ENCODE measurements around the gene FANCD2OS.
"Not testable (repeated sequence)": the region's sequence is repeated elsewhere in the genome, so short reads cannot be mapped to it uniquely, and the experiment has no call there.

Gene FANCD2OS

GRCh38 chr3:10136426-10137005, 28.5 kb upstream of the FANCD2OS start:
- H3K4me3 ChIP-seq (ENCODE audit: low read depth, low read length), result no peak overlapping the region
- H3K36me3 ChIP-seq (ENCODE audit: control insufficient read depth, insufficient read depth, low read length), result no peaks in the 10 kb centered on the region
- no peaks in the 10 kb centered on the region for H3K4me1 ChIP-seq (ENCODE audit: control insufficient read depth, insufficient read depth, low read length)
- H3K9ac ChIP-seq (ENCODE audit: low read depth, low read length), result no peak overlapping the region
- H3K27me3 ChIP-seq (ENCODE audit: control insufficient read depth, insufficient read depth, low read length), result no peaks in the 10 kb centered on the region
- H3K9me3 ChIP-seq (ENCODE audit: control insufficient read depth, insufficient read depth, low read length), result no peaks in the 10 kb centered on the region

GRCh38 chr3:10135872-10136271, 27.8 kb upstream of the FANCD2OS start:
- not testable (repeated sequence) for H3K9ac ChIP-seq (ENCODE audit: low read depth, low read length)

GRCh38 chr3:10122724-10123123, 14.7 kb upstream of the FANCD2OS start:
- Histone ChIP-seq H3K4me3 (ENCODE audit: low read depth, low read length) (no peak overlapping the region), H3K9me3 (ENCODE audit: control insufficient read depth, insufficient read depth, low read length) (no peaks in the 10 kb centered on the region), H3K36me3 (ENCODE audit: control insufficient read depth, insufficient read depth, low read length) (peaks cover 13% of the 10 kb centered on the region), H3K4me1 (ENCODE audit: control insufficient read depth, insufficient read depth, low read length) (no peaks in the 10 kb centered on the region), H3K9ac (ENCODE audit: low read depth, low read length) (no peak overlapping the region), H3K27me3 (ENCODE audit: control insufficient read depth, insufficient read depth, low read length) (no peaks in the 10 kb centered on the region)

More at GRCh38 chr3:10135872-10136271, 27.8 kb upstream of the FANCD2OS start:
- not testable (repeated sequence) for H3K36me3 ChIP-seq (ENCODE audit: control insufficient read depth, insufficient read depth, low read length); H3K9me3 ChIP-seq (ENCODE audit: control insufficient read depth, insufficient read depth, low read length); H3K4me3 ChIP-seq (ENCODE audit: low read depth, low read length); H3K27me3 ChIP-seq (ENCODE audit: control insufficient read depth, insufficient read depth, low read length); H3K4me1 ChIP-seq (ENCODE audit: control insufficient read depth, insufficient read depth, low read length)

GRCh38 chr3:10121064-10121463, 13.0 kb upstream of the FANCD2OS start:
- no peaks in the 10 kb centered on the region for H3K4me1 ChIP-seq (ENCODE audit: control insufficient read depth, insufficient read depth, low read length)
- no peaks in the 10 kb centered on the region for H3K27me3 ChIP-seq (ENCODE audit: control insufficient read depth, insufficient read depth, low read length)
- H3K4me3 ChIP-seq (ENCODE audit: low read depth, low read length), result no peak overlapping the region
- no peak overlapping the region for H3K9ac ChIP-seq (ENCODE audit: low read depth, low read length)
- H3K9me3 ChIP-seq (ENCODE audit: control insufficient read depth, insufficient read depth, low read length), result no peaks in the 10 kb centered on the region
- peaks cover 5% of the 10 kb centered on the region for H3K36me3 ChIP-seq (ENCODE audit: control insufficient read depth, insufficient read depth, low read length)

GRCh38 chr3:10119376-10119775, 11.3 kb upstream of the FANCD2OS start:
- no peaks in the 10 kb centered on the region for H3K36me3 ChIP-seq (ENCODE audit: control insufficient read depth, insufficient read depth, low read length)
- H3K4me1 ChIP-seq (ENCODE audit: control insufficient read depth, insufficient read depth, low read length), result no peaks in the 10 kb centered on the region
- H3K27me3 ChIP-seq (ENCODE audit: control insufficient read depth, insufficient read depth, low read length), result no peaks in the 10 kb centered on the region
- no peak overlapping the region for H3K9ac ChIP-seq (ENCODE audit: low read depth, low read length)
- H3K4me3 ChIP-seq (ENCODE audit: low read depth, low read length), result no peak overlapping the region
- no peaks in the 10 kb centered on the region for H3K9me3 ChIP-seq (ENCODE audit: control insufficient read depth, insufficient read depth, low read length)

GRCh38 chr3:10116928-10117327, 8.9 kb upstream of the FANCD2OS start:
- H3K9ac ChIP-seq (ENCODE audit: low read depth, low read length), result no peak overlapping the region
- no peaks in the 10 kb centered on the region for H3K27me3 ChIP-seq (ENCODE audit: control insufficient read depth, insufficient read depth, low read length)
- peak overlapping the region; percentile 96 for H3K4me3 ChIP-seq (ENCODE audit: low read depth, low read length)
- no peaks in the 10 kb centered on the region for H3K9me3 ChIP-seq (ENCODE audit: control insufficient read depth, insufficient read depth, low read length)
- no peaks in the 10 kb centered on the region for H3K4me1 ChIP-seq (ENCODE audit: control insufficient read depth, insufficient read depth, low read length)
- no peaks in the 10 kb centered on the region for H3K36me3 ChIP-seq (ENCODE audit: control insufficient read depth, insufficient read depth, low read length)

GRCh38 chr3:10116138-10116460, 8.0 kb upstream of the FANCD2OS start:
- H3K9me3 ChIP-seq (ENCODE audit: control insufficient read depth, insufficient read depth, low read length), result no peaks in the 10 kb centered on the region

GRCh38 chr3:10115326-10116137, 7.5 kb upstream of the FANCD2OS start, which contains the start of gene BRK1:
Gene BRK1, plus strand, starts transcription at chr3:10115675. Its CDS starts 27 bp downstream, at chr3:10115702.
- H3K4me1 ChIP-seq (ENCODE audit: control insufficient read depth, insufficient read depth, low read length), result no peaks in the 10 kb centered on the region
- H3K36me3 ChIP-seq (ENCODE audit: control insufficient read depth, insufficient read depth, low read length), result no peaks in the 10 kb centered on the region
- H3K9ac ChIP-seq (ENCODE audit: low read depth, low read length), result peak within 1 kb of the TSS; percentile 86
- no peaks in the 10 kb centered on the region for H3K27me3 ChIP-seq (ENCODE audit: control insufficient read depth, insufficient read depth, low read length)
- no peaks in the 10 kb centered on the region for H3K9me3 ChIP-seq (ENCODE audit: control insufficient read depth, insufficient read depth, low read length)
- H3K4me3 ChIP-seq (ENCODE audit: low read depth, low read length), result peak within 1 kb of the TSS; percentile 96

More at GRCh38 chr3:10116138-10116460, 8.0 kb upstream of the FANCD2OS start:
- Histone ChIP-seq H3K4me3 (ENCODE audit: low read depth, low read length) (peak overlapping the region; percentile 96), H3K27me3 (ENCODE audit: control insufficient read depth, insufficient read depth, low read length) (no peaks in the 10 kb centered on the region), H3K36me3 (ENCODE audit: control insufficient read depth, insufficient read depth, low read length) (no peaks in the 10 kb centered on the region), H3K9ac (ENCODE audit: low read depth, low read length) (peak overlapping the region; percentile 86), H3K4me1 (ENCODE audit: control insufficient read depth, insufficient read depth, low read length) (no peaks in the 10 kb centered on the region)

GRCh38 chr3:10106919-10107318, 1.1 kb downstream of the FANCD2OS start:
- no peak overlapping the region for H3K9ac ChIP-seq (ENCODE audit: low read depth, low read length)
- H3K4me3 ChIP-seq (ENCODE audit: low read depth, low read length), result no peak overlapping the region
- no peaks in the 10 kb centered on the region for H3K4me1 ChIP-seq (ENCODE audit: control insufficient read depth, insufficient read depth, low read length)
- H3K27me3 ChIP-seq (ENCODE audit: control insufficient read depth, insufficient read depth, low read length), result no peaks in the 10 kb centered on the region
- H3K36me3 ChIP-seq (ENCODE audit: control insufficient read depth, insufficient read depth, low read length), result no peaks in the 10 kb centered on the region
- H3K9me3 ChIP-seq (ENCODE audit: control insufficient read depth, insufficient read depth, low read length), result no peaks in the 10 kb centered on the region

- H3K27me3 ChIP-seq (ENCODE audit: control insufficient read depth, insufficient read depth, low read length), result no peaks in the 10 kb centered on the region
- H3K9me3 ChIP-seq (ENCODE audit: control insufficient read depth, insufficient read depth, low read length), result no peaks in the 10 kb centered on the region
- H3K9ac ChIP-seq (ENCODE audit: low read depth, low read length), result no peak overlapping the region
- peaks cover 25% of the 10 kb centered on the region for H3K36me3 ChIP-seq (ENCODE audit: control insufficient read depth, insufficient read depth, low read length)
- no peak overlapping the region for H3K4me3 ChIP-seq (ENCODE audit: low read depth, low read length)
- H3K4me1 ChIP-seq (ENCODE audit: control insufficient read depth, insufficient read depth, low read length), result no peaks in the 10 kb centered on the region
Measured at GRCh38 chr3:10099041-10099440, 9.0 kb downstream of the FANCD2OS start.

- H3K9me3 ChIP-seq (ENCODE audit: control insufficient read depth, insufficient read depth, low read length), result no peaks in the 10 kb centered on the region
- H3K36me3 ChIP-seq (ENCODE audit: control insufficient read depth, insufficient read depth, low read length), result peaks cover 36% of the 10 kb centered on the region
- no peak overlapping the region for H3K4me3 ChIP-seq (ENCODE audit: low read depth, low read length)
- H3K9ac ChIP-seq (ENCODE audit: low read depth, low read length), result no peak overlapping the region
- no peaks in the 10 kb centered on the region for H3K27me3 ChIP-seq (ENCODE audit: control insufficient read depth, insufficient read depth, low read length)
- no peaks in the 10 kb centered on the region for H3K4me1 ChIP-seq (ENCODE audit: control insufficient read depth, insufficient read depth, low read length)
Measured at GRCh38 chr3:10093678-10094077, 14.4 kb downstream of the FANCD2OS start.

GRCh38 chr3:10091387-10091786, 16.7 kb downstream of the FANCD2OS start:
- not testable (repeated sequence) for H3K4me3 ChIP-seq (ENCODE audit: low read depth, low read length); H3K9ac ChIP-seq (ENCODE audit: low read depth, low read length); H3K9me3 ChIP-seq (ENCODE audit: control insufficient read depth, insufficient read depth, low read length); H3K4me1 ChIP-seq (ENCODE audit: control insufficient read depth, insufficient read depth, low read length); H3K27me3 ChIP-seq (ENCODE audit: control insufficient read depth, insufficient read depth, low read length)
- peaks cover 38% of the 10 kb centered on the region for H3K36me3 ChIP-seq (ENCODE audit: control insufficient read depth, insufficient read depth, low read length)
